Kidney tubule cell (primary cell): ENCODE measurements around the gene ARHGAP30.

ENCODE experiments used
- DNase-seq: peaks from one replicate; pipeline ENCODE4 v3.0.0-alpha.2; 2018; ENCODE audit warnings: low spot score

ARHGAP30 gene

DNA sequence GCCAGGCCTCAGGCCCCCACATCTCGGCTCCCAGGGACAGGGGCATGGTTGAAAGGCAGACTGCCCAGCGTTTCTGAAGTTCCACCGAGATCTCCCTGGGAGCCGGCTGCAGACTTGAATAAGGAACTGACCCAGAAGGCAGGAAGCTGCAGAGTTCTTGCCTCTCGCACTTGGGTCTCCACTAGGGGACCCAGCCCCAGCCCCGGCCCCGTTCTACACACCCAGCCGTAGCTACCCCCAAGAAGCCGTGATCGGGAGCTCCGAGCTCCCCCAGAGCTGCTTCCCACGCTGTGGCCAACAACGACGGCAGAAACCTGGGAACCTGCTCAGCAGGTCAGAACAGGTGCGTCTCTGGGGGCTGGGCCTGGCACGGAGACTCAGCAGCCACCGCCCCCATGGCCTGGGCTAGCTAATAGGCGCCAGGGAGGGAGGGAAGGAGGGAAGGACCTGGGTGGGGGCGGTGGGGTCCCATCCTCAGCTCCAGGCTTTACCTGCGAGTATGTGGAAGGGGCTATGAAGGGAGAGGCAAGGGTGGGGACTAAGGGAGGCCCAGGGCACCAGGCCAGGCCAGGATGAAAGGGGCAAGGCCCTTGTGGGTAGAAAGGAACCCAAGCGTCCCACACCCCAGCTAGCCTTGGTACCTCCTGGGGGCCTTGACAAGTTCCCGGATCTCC is 19.7 kb upstream of the ARHGAP30 start, which contains the start of gene NECTIN4:
TSS of gene NECTIN4 (minus strand) at position 308 of the 674 bp plus-strand sequence. CDS start at position 46, 262 bp downstream.
- DNase-seq: peak; percentile 61

DNA sequence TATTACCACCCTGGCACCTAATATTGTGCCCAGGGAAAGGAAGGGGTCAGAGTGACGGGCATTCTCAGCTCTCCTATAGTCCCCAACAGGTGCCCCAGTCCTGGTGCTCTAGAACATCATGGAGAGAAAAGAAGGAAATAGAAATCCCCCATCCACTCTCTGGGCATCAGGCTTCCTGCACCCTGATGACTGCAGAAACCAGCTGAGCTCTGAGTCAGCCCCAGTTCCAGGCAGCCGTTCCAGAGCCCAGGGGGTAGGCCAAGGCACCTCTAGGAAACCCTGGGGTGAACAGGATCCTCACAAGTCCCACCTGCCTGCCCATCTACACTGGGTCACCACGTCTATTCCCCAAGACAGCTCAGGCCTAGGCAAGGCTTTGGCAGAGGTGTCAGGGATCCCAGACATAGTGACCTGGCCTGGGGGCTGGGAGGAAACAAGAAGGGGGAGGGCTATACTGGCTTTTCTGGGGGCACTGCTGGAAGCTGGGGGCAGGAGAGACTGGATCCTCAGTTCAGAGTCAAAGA is 19.0 kb upstream of the ARHGAP30 start:
- DNase-seq: peak; percentile 84

DNA sequence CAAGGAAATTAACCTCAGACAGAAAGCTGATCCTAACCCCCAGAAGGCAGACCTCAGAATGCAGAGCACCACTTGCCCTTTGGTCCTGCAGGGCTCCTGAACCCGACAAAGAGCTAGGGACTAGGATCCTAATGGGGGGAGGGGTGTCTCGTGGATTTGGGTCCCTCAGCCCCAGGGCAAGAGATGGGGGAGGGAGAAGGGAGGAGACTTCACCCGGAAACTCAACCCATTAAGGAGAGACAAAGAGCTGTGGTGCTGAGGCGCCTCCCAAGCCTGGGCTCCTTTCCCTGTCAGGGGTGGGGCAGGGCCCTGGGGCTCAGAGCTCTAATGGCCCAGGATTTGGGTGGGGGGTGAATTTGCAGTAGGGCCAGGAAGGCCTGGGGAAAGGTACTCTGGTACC is 16.8 kb upstream of the ARHGAP30 start:
- DNase-seq: no peak

DNA sequence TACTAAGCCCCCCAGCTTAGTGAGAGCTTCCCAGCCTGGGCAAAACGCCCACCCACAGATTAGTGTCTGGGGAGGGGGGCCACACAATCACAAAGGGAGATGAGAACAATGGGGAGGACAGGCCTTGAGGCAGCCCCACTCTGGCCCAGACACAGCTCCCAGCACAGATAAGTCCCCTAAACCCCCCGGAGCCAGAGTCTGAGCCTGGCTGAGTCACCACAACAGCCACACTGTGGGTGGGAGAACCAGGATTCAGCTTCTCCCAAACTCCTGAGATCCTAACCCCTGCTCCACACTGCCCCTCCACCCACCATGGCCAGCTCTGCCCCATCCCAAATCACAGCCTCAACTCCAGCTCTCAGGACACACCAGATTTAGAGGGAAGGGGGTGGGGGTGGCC is 15.5 kb upstream of the ARHGAP30 start:
- no peak for DNase-seq

GRCh38 chr1:161084597-161084988 is 14.9 kb upstream of the ARHGAP30 start:
- no peak for DNase-seq

DNA sequence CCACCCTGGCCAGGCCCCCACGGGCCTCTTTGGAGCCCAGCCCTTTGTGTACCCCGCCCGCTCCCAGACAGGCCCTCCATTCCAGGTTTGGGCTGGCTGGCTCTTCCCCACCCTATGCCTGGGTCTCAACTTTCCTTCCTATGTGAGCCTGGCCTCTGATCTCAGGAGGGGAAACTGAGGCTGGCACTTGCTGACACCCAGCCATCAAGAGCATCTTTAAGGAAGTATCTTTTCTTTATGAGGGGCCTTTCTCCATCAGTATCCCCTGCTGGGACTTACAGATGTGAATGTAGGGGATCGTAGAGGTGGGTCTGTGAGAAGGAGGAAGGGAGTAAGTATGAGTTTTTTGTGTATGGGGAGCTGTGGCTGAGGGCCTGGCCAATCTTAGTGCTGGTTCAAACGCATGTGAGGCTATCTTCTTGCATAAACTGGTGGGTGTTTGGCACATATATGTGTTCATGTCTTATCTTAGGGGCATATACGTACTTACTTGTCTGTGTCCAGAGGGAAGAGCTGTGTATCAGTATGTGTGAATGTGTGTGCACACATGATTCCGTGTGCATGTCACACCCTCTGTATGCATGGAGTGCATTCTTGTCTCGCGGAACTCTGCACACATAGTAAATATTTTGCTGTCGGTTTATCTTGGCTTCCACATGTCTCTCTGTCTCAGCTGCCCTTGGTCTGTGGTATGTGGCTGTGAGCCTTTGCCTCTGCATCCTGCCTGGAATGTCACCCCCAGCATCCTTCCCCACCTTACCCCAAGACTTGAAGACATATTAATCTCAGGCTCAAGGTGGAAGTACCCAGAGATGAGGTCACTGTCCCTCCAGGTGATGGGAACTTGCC is 14.3 kb upstream of the ARHGAP30 start:
- peak; percentile 33 for DNase-seq

DNA sequence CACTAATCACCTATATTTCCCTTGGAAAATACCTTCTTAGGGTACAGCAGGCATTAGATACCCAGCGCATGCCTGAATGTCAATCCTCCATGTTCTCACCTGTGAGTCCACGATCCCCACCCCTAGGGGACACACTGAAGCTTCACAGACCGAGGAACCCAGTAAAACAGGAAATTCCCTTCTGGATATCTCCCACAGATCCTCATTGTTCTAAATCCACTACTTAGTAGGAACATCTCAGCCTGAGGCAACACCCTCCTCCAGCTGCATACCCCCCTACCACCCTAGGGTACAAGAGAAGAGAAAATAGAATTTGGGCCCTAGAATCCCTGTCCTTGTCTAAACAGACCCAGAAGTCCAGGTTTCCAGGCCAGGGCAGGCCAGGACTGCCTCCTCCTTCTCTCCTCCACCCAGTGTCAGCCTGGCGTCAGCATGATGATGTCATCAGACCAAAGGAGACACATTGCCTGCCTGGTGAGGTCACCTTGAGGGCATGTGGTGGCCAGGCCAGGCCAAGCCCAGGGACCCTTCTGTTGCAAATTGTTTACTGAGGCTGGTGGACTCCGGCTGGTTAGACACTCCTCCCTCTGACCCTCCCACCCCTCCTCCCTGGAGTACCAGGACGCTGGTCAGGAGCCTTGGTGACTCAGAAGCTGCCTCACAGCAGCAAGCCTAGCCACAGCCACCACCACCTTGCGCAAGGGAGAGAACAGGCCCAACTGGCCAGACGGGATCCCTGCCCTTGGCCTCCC is 13.5 kb upstream of the ARHGAP30 start:
- DNase-seq: peak; percentile 95

- DNase-seq: no peak
These were observed 12.8 kb upstream of the ARHGAP30 start for GRCh38 chr1:161082483-161082882.

DNA sequence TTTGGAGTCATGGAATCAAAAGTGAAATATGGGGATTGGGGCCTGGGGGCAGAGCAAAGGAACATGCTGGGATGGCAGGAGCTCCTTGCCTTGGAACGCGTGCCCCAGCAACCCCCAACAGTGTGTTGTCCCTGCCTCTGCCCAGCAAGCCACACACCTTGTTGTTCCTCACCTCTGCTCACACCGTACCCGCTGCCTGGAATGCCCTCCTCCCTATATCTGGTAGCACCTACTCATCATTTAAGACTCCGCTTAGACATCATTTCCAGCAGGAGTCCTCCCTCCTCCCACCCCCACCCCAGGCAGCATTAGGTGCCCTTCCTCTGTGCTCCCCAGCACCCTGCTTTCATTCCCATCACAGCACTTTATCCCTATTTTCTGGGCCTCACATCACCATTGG is 11.8 kb upstream of the ARHGAP30 start:
- peak; percentile 17 for DNase-seq

DNA sequence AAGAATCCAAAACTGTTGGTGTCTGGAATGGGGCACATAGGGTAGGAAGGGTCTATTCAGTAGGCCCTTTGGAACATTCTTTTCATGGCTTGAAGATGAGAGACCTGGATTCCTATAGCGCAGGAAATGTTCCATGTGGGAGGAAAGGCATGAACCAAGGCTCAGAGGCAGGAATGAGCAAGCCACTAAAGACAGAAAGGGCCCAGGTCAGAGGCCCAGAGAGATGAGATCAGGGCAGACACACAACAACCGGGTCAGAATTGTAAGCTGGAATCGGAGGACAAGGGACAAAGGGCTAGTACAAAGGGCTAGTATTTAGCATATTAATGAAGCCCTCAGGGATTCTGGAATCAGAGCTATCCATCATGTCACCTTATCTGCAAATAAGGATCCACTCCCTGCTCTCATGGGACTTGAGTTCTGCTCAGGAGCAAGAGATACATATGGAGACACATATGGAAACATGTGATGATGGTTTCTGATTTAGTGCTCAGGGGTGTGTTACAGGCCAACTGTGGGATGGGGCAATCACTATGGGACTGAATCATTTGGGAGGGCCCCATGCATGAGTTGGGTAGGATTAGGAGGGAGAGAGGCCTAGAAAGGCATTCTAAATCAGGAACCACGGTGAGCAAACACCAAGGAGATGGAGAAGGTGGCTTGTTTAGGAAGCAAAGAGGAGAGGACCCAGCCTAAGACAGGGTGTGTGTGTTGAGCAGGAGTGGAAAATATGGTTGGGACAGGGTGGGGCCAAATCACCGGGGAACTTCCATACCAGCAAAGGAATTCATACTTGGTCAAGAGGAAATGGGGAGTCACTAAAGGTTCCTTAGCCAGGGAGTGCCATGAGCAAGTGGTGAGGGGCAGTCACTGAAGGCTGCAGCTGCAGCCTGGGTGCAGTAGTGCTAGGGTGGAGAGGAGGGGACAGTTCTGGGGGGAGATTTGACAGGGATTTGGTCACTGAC is 11.0 kb upstream of the ARHGAP30 start:
- no peak for DNase-seq

GRCh38 chr1:161079436-161080110 is 9.9 kb upstream of the ARHGAP30 start:
- no peak for DNase-seq

- no peak for DNase-seq
These were observed 7.7 kb upstream of the ARHGAP30 start for GRCh38 chr1:161077426-161077825.

DNA sequence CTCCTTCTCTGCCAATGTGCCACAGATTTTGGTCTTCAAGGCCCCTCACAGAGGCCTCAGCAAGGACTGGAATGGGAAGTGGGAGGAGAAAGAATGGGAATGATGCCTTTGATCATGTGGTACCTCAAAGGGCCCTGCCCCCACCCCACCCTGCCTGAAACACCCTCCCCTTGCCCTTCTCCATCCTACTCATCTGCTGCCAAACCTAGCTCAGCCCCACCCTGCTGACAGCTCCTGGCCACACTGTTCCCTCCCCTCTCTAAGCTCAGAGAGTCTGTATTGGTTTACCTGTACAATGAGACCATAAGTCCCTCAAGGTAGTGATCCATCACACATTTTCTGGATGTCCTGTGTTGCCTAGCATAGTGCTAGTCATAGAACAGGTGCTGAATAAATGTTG is 6.7 kb upstream of the ARHGAP30 start:
- no peak for DNase-seq

GRCh38 chr1:161074676-161075368 is 5.1 kb upstream of the ARHGAP30 start:
- DNase-seq: no peak

DNA sequence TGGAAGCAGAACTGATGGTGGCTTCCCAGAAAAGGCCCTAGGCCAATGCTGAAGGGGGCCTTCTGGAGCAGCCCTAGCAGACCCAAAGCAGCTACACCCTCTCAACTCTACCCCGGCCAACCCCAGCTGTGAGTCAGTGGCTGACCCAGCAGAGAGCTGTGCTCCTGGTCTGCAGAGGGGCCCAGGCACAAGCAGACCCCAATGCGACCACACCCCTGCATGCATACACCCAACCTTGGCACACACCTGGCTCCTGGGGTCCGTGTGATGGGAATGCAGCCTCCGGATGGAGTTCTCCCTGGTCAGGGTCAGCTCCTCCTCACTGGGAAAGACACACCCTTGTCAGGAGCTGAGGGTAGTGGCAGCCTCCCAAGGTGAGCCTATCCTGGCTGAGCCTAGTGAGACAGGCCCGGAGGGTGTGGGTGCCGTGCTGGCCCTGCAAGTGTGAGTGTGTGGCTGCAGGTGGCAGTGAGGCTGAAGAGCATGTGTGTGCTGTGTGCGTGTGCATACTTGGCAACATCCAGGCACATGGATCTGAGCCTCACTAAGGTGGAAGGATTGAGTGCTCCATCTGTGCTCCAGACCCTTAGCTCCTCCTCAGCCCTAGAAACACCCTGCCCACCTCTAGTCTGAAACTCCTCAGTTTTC is 3.9 kb upstream of the ARHGAP30 start:
- DNase-seq: no peak

DNA sequence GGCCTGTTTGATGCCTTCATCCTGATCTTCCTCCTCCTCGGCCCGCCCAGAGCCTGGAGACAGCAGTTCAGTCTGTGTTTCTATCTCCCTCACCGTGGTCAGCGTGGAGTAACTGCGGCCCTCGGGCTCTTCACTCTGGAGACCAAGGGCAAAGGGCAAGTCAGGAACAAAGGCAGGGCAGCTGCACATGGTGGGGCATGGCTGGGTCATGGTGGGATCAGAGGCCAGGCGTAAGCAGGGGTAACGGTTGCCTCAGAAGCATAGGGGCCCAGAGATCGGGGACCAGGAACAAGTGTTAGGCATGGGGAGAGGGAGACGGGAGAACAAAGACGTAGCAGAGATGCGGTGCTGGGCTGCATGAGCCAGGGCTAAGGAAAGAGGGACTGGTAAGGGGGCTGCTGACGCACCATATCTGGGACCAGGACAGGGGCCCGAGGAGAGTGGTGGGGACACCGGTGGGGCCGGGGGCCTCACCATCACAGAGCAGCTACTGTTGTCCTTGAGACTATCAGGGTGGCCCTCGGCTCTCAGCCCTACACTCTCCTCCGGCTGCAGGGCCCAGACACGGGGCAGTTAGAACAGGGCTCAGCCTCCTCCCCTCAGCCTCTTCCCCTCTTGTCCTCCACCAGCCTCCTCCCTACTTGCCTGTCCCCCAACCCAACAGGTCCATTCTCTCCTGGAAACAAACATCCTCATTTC is 3.2 kb upstream of the ARHGAP30 start:
- no peak for DNase-seq

GRCh38 chr1:161071886-161072371 is 2.2 kb upstream of the ARHGAP30 start:
- peak; percentile 54 for DNase-seq

GRCh38 chr1:161070761-161071160 is 1.1 kb upstream of the ARHGAP30 start:
- no peak for DNase-seq

GRCh38 chr1:161069241-161069640 is 450 bp downstream of the ARHGAP30 start:
- no peak for DNase-seq
